ENCODE measurements around the gene ANKRD35.

Gene ANKRD35

GRCh38 chr1:145884675-145885074 is 991 bp downstream of the ANKRD35 start:
- H3K27me3 ChIP-seq (replicated peaks; ENCODE audit: insufficient read depth, low read length) = peaks cover 21% of the 10 kb centered on the region
- H3K4me3 ChIP-seq (ENCODE audit: low read length) = no peak overlapping the region
- no peak overlapping the region for H3K9ac ChIP-seq (ENCODE audit: low read length)
- no peaks in the 10 kb centered on the region for H3K9me2 ChIP-seq (replicated peaks; ENCODE audit: insufficient read depth, low read length)
- H2AFZ ChIP-seq (ENCODE audit: low read length) = no peak overlapping the region
- H3K4me2 ChIP-seq (ENCODE audit: low read depth, low read length) = no peak overlapping the region
- no peaks in the 10 kb centered on the region for H3F3A ChIP-seq (ENCODE audit: insufficient read depth, low read length)
- 0 out of 2 replicates have a peak, but pooled peaks cover 4% of the 10 kb centered on the region for H3K4me1 ChIP-seq (ENCODE audit: low read length)
- H3K9me3 ChIP-seq (replicated peaks; ENCODE audit: insufficient read depth, low read length) = no peaks in the 10 kb centered on the region
- no peaks in the 10 kb centered on the region for H3K79me2 ChIP-seq (ENCODE audit: low read length)
- no peak for TF ChIP-seq EZH2 (optimal IDR thresholded peaks at IDR 0.05; ENCODE audit: low read depth, low read length)
- no peak for TF ChIP-seq EZH2phosphoT487 (IDR thresholded peaks at IDR 0.05; ENCODE audit: low read length)
- TF ChIP-seq, protein P1, sequence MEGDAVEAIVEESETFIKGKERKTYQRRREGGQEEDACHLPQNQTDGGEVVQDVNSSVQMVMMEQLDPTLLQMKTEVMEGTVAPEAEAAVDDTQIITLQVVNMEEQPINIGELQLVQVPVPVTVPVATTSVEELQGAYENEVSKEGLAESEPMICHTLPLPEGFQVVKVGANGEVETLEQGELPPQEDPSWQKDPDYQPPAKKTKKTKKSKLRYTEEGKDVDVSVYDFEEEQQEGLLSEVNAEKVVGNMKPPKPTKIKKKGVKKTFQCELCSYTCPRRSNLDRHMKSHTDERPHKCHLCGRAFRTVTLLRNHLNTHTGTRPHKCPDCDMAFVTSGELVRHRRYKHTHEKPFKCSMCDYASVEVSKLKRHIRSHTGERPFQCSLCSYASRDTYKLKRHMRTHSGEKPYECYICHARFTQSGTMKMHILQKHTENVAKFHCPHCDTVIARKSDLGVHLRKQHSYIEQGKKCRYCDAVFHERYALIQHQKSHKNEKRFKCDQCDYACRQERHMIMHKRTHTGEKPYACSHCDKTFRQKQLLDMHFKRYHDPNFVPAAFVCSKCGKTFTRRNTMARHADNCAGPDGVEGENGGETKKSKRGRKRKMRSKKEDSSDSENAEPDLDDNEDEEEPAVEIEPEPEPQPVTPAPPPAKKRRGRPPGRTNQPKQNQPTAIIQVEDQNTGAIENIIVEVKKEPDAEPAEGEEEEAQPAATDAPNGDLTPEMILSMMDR (IDR thresholded peaks at IDR 0.05; ENCODE audit: low read length) = no peak
- H4K20me1 ChIP-seq (ENCODE audit: insufficient read depth, low read length) = no peaks in the 10 kb centered on the region
- H3K27ac ChIP-seq (ENCODE audit: low read length) = no peak overlapping the region
- no peak for DNase-seq
- H3K36me3 ChIP-seq (replicated peaks; ENCODE audit: insufficient read depth, low read length) = no peaks in the 10 kb centered on the region

- peaks cover 22% of the 10 kb centered on the region; the same call in 1 of the 2 replicates for H3K27me3 ChIP-seq (replicated peaks; ENCODE audit: insufficient read depth, low read length)
- H2AFZ ChIP-seq (ENCODE audit: low read length) = no peak overlapping the region
These were observed 5.9 kb downstream of the ANKRD35 start for GRCh38 chr1:145879775-145880174.

GRCh38 chr1:145878724-145879123 is 6.9 kb downstream of the ANKRD35 start:
- H2AFZ ChIP-seq (ENCODE audit: low read length) = no peak overlapping the region
- DNase-seq = no peak
- H3K79me2 ChIP-seq (ENCODE audit: low read length) = no peaks in the 10 kb centered on the region
- H3K27me3 ChIP-seq (replicated peaks; ENCODE audit: insufficient read depth, low read length) = peaks cover 13% of the 10 kb centered on the region; the same call in 1 of the 2 replicates
- no peak overlapping the region for H3K27ac ChIP-seq (ENCODE audit: low read length)
- no peaks in the 10 kb centered on the region for H4K20me1 ChIP-seq (ENCODE audit: insufficient read depth, low read length)
- H3K9ac ChIP-seq (ENCODE audit: low read length) = no peak overlapping the region
- H3F3A ChIP-seq (ENCODE audit: insufficient read depth, low read length) = no peaks in the 10 kb centered on the region
- H3K4me2 ChIP-seq (ENCODE audit: low read depth, low read length) = no peak overlapping the region
- no peak for TF ChIP-seq EZH2phosphoT487 (IDR thresholded peaks at IDR 0.05; ENCODE audit: low read length)
- no peak for TF ChIP-seq EZH2 (optimal IDR thresholded peaks at IDR 0.05; ENCODE audit: low read depth, low read length)
- TF ChIP-seq, protein P1 (IDR thresholded peaks at IDR 0.05; ENCODE audit: low read length) = no peak
- no peak overlapping the region for H3K4me3 ChIP-seq (ENCODE audit: low read length)
- H3K36me3 ChIP-seq (replicated peaks; ENCODE audit: insufficient read depth, low read length) = no peaks in the 10 kb centered on the region
- H3K4me1 ChIP-seq (ENCODE audit: low read length) = no peaks in the 10 kb centered on the region
- no peaks in the 10 kb centered on the region for H3K9me2 ChIP-seq (replicated peaks; ENCODE audit: insufficient read depth, low read length)
- no peaks in the 10 kb centered on the region for H3K9me3 ChIP-seq (replicated peaks; ENCODE audit: insufficient read depth, low read length)

More at GRCh38 chr1:145879775-145880174, 5.9 kb downstream of the ANKRD35 start:
- Histone ChIP-seq H3K79me2 (ENCODE audit: low read length) (no peaks in the 10 kb centered on the region), H3K4me3 (ENCODE audit: low read length) (no peak overlapping the region), H3K36me3 (replicated peaks; ENCODE audit: insufficient read depth, low read length) (no peaks in the 10 kb centered on the region), H3K9ac (ENCODE audit: low read length) (no peak overlapping the region), H3K9me2 (replicated peaks; ENCODE audit: insufficient read depth, low read length) (no peaks in the 10 kb centered on the region), H4K20me1 (ENCODE audit: insufficient read depth, low read length) (no peaks in the 10 kb centered on the region), H3K9me3 (replicated peaks; ENCODE audit: insufficient read depth, low read length) (no peaks in the 10 kb centered on the region), H3K27ac (ENCODE audit: low read length) (no peak overlapping the region), H3K4me1 (ENCODE audit: low read length) (no peaks in the 10 kb centered on the region), H3F3A (ENCODE audit: insufficient read depth, low read length) (no peaks in the 10 kb centered on the region), H3K4me2 (ENCODE audit: low read depth, low read length) (no peak overlapping the region)
- TF ChIP-seq, protein P1 (IDR thresholded peaks at IDR 0.05; ENCODE audit: low read length) = no peak
- TF ChIP-seq EZH2phosphoT487 (IDR thresholded peaks at IDR 0.05; ENCODE audit: low read length) (no peak), EZH2 (optimal IDR thresholded peaks at IDR 0.05; ENCODE audit: low read depth, low read length) (no peak)
- DNase-seq = no peak
